Body of pancreas (tissue), 4 donors: ENCODE data around the gene ULK3. TPM values are rescaled to one million over a fixed set of nuclear protein-coding genes. Genes with fewer than 3 reads are reported as not detected.

Experiments used
- ATAC-seq: fragments of 150-250 bp; one replicate; pipeline ENCODE4 v1.9.1; 2016
- DNase-seq, 4 donors: peaks; one replicate each; pipeline ENCODE4 v3.0.0-alpha.2; 2019
- H3K27ac ChIP-seq, 4 donors: fragments of 200-600 bp; sonication (generic); 1 replicate in 3 of 4; 2 replicates in 1 of 4; pipeline versions ENCODE4 v1.5.1 to v1.6.1; 2016 to 2019; ENCODE audit warnings: mild to moderate bottlenecking in 1 of 4, mixed read lengths in 1 of 4, moderate library complexity in 1 of 4
- H3K27me3 ChIP-seq, 2 donors: fragments of 200-600 bp; sonication (generic); one replicate each; pipeline ENCODE4 v1.6.0; 2016; ENCODE audit warnings: mild to moderate bottlenecking in 1 of 2
- H3K36me3 ChIP-seq, 2 donors: fragments of 200-600 bp; sonication (generic); replicated peaks in 1 of 2; 2 replicates each; pipeline ENCODE4 v1.5.1; 2016; ENCODE audit warnings: low read depth in 2 of 2; ENCODE audit not compliant: insufficient read depth in 1 of 2
- H3K4me1 ChIP-seq: fragments of 200-600 bp; sonication (generic); one replicate; pipeline ENCODE4 v1.6.0; 2016
- H3K4me3 ChIP-seq, 2 donors: fragments of 200-600 bp; sonication (generic); 1 replicate in 1 of 2; 2 replicates in 1 of 2; pipeline ENCODE4 v1.5.1; 2016 to 2019
- H3K9me3 ChIP-seq, 3 donors: fragments of 200-600 bp; sonication (generic); 1 replicate in 2 of 3; 2 replicates in 1 of 3; pipeline ENCODE4 v1.5.1; 2016
- POLR2A ChIP-seq, 3 donors: fragments of 450-650 bp; IDR thresholded peaks; one replicate each; pipeline ENCODE4 v1.6.1; 2016; ENCODE audit warnings: antibody characterized with exemption in 3 of 3, mild to moderate bottlenecking in 2 of 3
- WGBS, 2 donors: methylation state at CpG; one replicate each; pipeline ENCODE4 v1.1.5; 2017; 5-methylcytosine and 5-hydroxymethylcytosine counted together
- intact Hi-C: fragments of 100-400 bp; cut with DNase I; formaldehyde crosslinking; loops from one replicate; pipeline ENCODE4 v1.15.1; 2023
- total RNA-seq, 2 donors: library from RNA; depleted of rRNA; stranded (reverse); fragments of >200 nt; gene quantifications; one replicate each; pipeline ENCODE4 v1.1.0, GENCODE V29; 2016
- TF ChIP-seq, protein P1 (sequence below), 7 experiments: fragments of 450-650 bp in 4 of 7; fragments of 200-600 bp in 3 of 7; sonication (generic) in 3 of 7; IDR thresholded peaks; one replicate each; pipeline ENCODE4 v1.5.1; 2016 to 2019; ENCODE audit warnings: antibody characterized with exemption in 7 of 7

The ULK3 gene
- 10 to 100 TPM; 74.2 to 76.3 TPM for total RNA-seq

DNA sequence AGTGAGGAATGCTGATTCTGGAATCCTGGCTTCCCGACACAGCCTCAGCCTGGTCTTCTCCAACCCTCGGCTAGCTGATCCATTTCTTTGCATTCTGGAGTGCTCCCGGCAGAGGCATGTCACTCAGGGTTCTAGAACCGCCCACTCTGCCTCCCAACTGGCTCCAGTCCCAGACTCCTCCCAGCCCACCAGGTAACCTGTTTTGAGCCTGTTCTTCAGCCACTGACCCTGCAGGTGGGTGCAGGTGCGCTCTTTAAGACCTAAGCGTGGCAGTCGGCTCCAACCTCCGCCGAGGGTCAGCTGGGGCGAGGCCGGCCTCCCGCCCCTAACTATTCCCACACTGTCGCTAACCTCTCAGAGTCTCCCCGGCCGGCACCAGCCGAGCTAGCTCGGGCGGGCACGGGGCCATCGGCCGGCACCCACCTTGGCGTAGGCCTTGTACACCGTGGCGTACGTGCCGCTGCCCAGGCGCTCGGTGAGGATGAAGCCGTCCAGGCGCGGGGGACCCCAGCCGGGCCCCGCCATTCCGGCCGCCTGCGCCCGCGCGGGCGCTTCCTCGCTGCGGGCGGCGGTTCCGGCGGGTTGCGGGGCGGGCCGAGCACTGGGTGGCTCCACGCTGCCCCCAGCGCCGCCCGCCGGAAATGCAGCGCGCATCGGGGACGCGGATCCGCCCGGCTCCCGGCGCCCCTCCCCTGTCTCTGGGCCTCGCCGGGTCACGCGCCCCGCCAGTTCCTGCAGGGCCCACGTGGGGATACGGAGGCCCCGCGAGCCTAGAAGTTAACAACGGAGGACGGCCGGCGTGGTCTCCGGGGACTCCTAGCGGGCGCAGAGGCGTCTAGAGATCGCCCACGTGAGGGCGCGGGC is at the start of gene ULK3:
Gene ULK3, minus strand, starts transcription at position 576 of the 864 bp plus-strand sequence. Its CDS starts 51 bp downstream, at position 525.
- Histone ChIP-seq H3K9me3 (no peaks in the 10 kb centered on the region), H3K36me3 (no peaks in the 10 kb centered on the region), H3K27me3 (no peaks in the 10 kb centered on the region), H3K4me3 (peak within 1 kb of the TSS; percentile 29 to 70), H3K4me1 (peaks cover 21% of the 10 kb centered on the region), H3K27ac (peak within 1 kb of the TSS; percentile 78 to 88 (median 82))
- WGBS, 2 donors = 0% methylated on average over 66 of the region's 84 CpGs; no CpG with 5 or more reads in 1 of the 2 donors
- peak; percentile 89 to 94 (median 92) for DNase-seq
- intact Hi-C loops = loop anchor here (10.0 kb wide), 1 partner anchor 62 kb away; the partner anchor contains the start of gene FAM219B
- TF ChIP-seq, protein P1, sequence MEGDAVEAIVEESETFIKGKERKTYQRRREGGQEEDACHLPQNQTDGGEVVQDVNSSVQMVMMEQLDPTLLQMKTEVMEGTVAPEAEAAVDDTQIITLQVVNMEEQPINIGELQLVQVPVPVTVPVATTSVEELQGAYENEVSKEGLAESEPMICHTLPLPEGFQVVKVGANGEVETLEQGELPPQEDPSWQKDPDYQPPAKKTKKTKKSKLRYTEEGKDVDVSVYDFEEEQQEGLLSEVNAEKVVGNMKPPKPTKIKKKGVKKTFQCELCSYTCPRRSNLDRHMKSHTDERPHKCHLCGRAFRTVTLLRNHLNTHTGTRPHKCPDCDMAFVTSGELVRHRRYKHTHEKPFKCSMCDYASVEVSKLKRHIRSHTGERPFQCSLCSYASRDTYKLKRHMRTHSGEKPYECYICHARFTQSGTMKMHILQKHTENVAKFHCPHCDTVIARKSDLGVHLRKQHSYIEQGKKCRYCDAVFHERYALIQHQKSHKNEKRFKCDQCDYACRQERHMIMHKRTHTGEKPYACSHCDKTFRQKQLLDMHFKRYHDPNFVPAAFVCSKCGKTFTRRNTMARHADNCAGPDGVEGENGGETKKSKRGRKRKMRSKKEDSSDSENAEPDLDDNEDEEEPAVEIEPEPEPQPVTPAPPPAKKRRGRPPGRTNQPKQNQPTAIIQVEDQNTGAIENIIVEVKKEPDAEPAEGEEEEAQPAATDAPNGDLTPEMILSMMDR (IDR thresholded peaks at IDR 0.05) = peak; percentile 55 to 96 (median 83)
- peak; percentile 61 to 76 (median 75) for TF ChIP-seq POLR2A (IDR thresholded peaks at IDR 0.05)
- ATAC-seq = peak; percentile 94

GRCh38 chr15:74892313-74892712 is 49.4 kb upstream of the ULK3 start:
- intact Hi-C loops = no loop called here
- TF ChIP-seq, protein P1 (IDR thresholded peaks at IDR 0.05) = peak in 3 of 7 experiments; percentile 9 to 21 (median 17)
- no peak for TF ChIP-seq POLR2A (IDR thresholded peaks at IDR 0.05)
- Histone ChIP-seq H3K27me3 (no peaks in the 10 kb centered on the region), H3K4me3 (no peak overlapping the region), H3K27ac (peak overlapping the region in 3 of 4 donors; percentile 50 to 85 (median 82)), H3K4me1 (peaks cover 38% of the 10 kb centered on the region), H3K36me3 (no peaks in the 10 kb centered on the region), H3K9me3 (no peaks in the 10 kb centered on the region)
- 28 to 42% methylated on average over 3 of the region's 3 CpGs for WGBS, 2 donors
- DNase-seq (peak; percentile 50 to 79 (median 75)), ATAC-seq (peak; percentile 15)

DNA sequence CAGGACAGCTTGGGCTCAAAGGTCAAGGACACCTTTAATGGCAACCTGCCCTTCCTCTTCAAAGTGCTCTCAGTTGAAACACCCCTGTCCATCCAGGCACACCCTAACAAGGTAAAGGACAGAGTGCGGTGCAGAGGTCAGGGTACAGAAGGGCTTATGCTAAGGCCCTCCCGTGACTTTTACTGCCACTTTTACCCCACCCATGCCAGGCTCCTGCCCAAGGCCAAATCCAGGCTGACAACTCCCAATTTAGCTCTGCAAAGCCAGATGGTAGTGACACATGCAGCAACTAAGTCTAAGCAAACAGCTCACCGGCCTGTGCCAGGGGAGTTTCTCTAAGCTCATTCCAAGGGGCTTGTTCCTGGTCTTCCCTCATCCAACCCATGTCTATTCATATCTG is 48.5 kb upstream of the ULK3 start:
- DNase-seq = peak; percentile 33 to 75 (median 71)
- ATAC-seq = peak; percentile 21

GRCh38 chr15:74890665-74890960 is 47.7 kb upstream of the ULK3 start:
- Histone ChIP-seq H3K4me1 (peaks cover 38% of the 10 kb centered on the region), H3K27me3 (no peaks in the 10 kb centered on the region), H3K36me3 (no peaks in the 10 kb centered on the region), H3K9me3 (no peaks in the 10 kb centered on the region), H3K4me3 (peak overlapping the region; percentile 80 to 98), H3K27ac (peak overlapping the region; percentile 72 to 85 (median 78))
- DNase-seq (no peak), ATAC-seq (no peak)
- WGBS, 2 donors = 0% methylated on average over 1 of the region's 1 CpG
- intact Hi-C loops = no loop called here
- no peak for TF ChIP-seq POLR2A (IDR thresholded peaks at IDR 0.05)
- TF ChIP-seq, protein P1 (IDR thresholded peaks at IDR 0.05) = no peak

More for the DNA sequence above, 48.5 kb upstream of the ULK3 start:
- no peak for TF ChIP-seq POLR2A (IDR thresholded peaks at IDR 0.05)
- TF ChIP-seq, protein P1 (IDR thresholded peaks at IDR 0.05) = no peak
- 45 to 47% methylated on average over 3 of the region's 3 CpGs for WGBS, 2 donors
- Histone ChIP-seq H3K4me1 (peaks cover 38% of the 10 kb centered on the region), H3K9me3 (no peaks in the 10 kb centered on the region), H3K27ac (peak overlapping the region in 3 of 4 donors; percentile 50 to 85 (median 82)), H3K4me3 (no peak overlapping the region), H3K27me3 (no peaks in the 10 kb centered on the region), H3K36me3 (no peaks in the 10 kb centered on the region)
- intact Hi-C loops = no loop called here
